Hepatocyte (in vitro differentiated cells): ENCODE measurements around the gene SUPT4H1. TPM values are rescaled to one million over a fixed set of nuclear protein-coding genes. Genes with fewer than 3 reads are reported as not detected.

ENCODE experiments used
- DNase-seq: peaks from one replicate; pipeline ENCODE4 v3.0.0-alpha.2; 2016; ENCODE audit warnings: low spot score
- H2AFZ ChIP-seq: fragments of 200-600 bp; sonication (generic); 2 replicates; pipeline ENCODE4 v1.6.0; 2016; ENCODE audit warnings: antibody characterized with exemption, mild to moderate bottlenecking
- H3K27ac ChIP-seq: fragments of 200-600 bp; sonication (generic); 2 replicates; pipeline ENCODE4 v1.5.1; 2016; ENCODE audit warnings: mild to moderate bottlenecking
- H3K27me3 ChIP-seq: fragments of 200-600 bp; sonication (generic); 2 replicates; pipeline ENCODE4 v1.6.1; 2016
- H3K36me3 ChIP-seq: fragments of 200-600 bp; sonication (generic); replicated peaks from 2 replicates; pipeline ENCODE4 v1.5.1; 2016; ENCODE audit warnings: low read depth; ENCODE audit not compliant: insufficient read depth
- H3K4me1 ChIP-seq: fragments of 200-600 bp; sonication (generic); 2 replicates; pipeline ENCODE4 v1.5.1; 2016; ENCODE audit warnings: mild to moderate bottlenecking, moderate library complexity; ENCODE audit not compliant: insufficient read depth
- H3K4me2 ChIP-seq: fragments of 200-600 bp; sonication (generic); 2 replicates; pipeline ENCODE4 v1.6.0; 2016
- H3K4me3 ChIP-seq: fragments of 200-600 bp; sonication (generic); 2 replicates; pipeline ENCODE4 v1.5.1; 2016; ENCODE audit warnings: mild to moderate bottlenecking
- H3K79me2 ChIP-seq: fragments of 200-600 bp; sonication (generic); 2 replicates; pipeline ENCODE4 v1.6.0; 2017; ENCODE audit warnings: mild to moderate bottlenecking
- H3K9me2 ChIP-seq: fragments of 200-600 bp; sonication (generic); replicated peaks from 2 replicates; pipeline ENCODE4 v1.6.0; 2017; ENCODE audit warnings: mild to moderate bottlenecking; ENCODE audit not compliant: insufficient read depth
- H3K9me3 ChIP-seq: fragments of 200-600 bp; sonication (generic); 2 replicates; pipeline ENCODE4 v1.5.1; 2016; ENCODE audit warnings: low read depth, mild to moderate bottlenecking
- H4K20me1 ChIP-seq: fragments of 200-600 bp; sonication (generic); 2 replicates; pipeline ENCODE4 v1.6.0; 2016; ENCODE audit warnings: mild to moderate bottlenecking; ENCODE audit not compliant: insufficient read depth, poor library complexity, severe bottlenecking
- CTCF ChIP-seq: fragments of 200-600 bp; sonication (generic); IDR thresholded peaks from 2 replicates; pipeline ENCODE4 v1.5.1; 2016; ENCODE audit warnings: antibody characterized with exemption, mild to moderate bottlenecking; ENCODE audit not compliant: poor library complexity
- EZH2 ChIP-seq: fragments of 200-600 bp; sonication (generic); IDR thresholded peaks from 2 replicates; pipeline ENCODE4 v1.6.1; 2016; ENCODE audit warnings: antibody characterized with exemption, mild to moderate bottlenecking, borderline replicate concordance
- EZH2phosphoT487 ChIP-seq: fragments of 200-600 bp; sonication (generic); IDR thresholded peaks from one replicate; pipeline ENCODE4 v1.6.1; 2018; ENCODE audit warnings: antibody characterized with exemption, mild to moderate bottlenecking, low read depth, moderate library complexity; ENCODE audit not compliant: unreplicated experiment, severe bottlenecking
- WGBS: methylation state at CpG from one replicate; pipeline ENCODE4 v1.1.6; 2016; ENCODE audit warnings: low lambda C conversion rate; ENCODE audit errors: missing lambda C conversion rate; 5-methylcytosine and 5-hydroxymethylcytosine counted together
- polyA plus RNA-seq: library from polyadenylated mRNA; unstranded; fragments of >200 nt; fragmentation: Nextera tagmentation; extraction: Ambion mirVana; gene quantifications from 2 replicates; pipeline ENCODE4 v1.2.1, GENCODE V29; 2016
- total RNA-seq: library from RNA; depleted of rRNA; stranded (reverse); fragments of >200 nt; gene quantifications from 2 replicates; pipeline ENCODE4 v1.2.3, GENCODE V29; 2014

Gene SUPT4H1
- total and polyA plus RNA-seq, 2 experiments from 2014 or later = 54.5 to 108 TPM

GRCh38 chr17:58385359-58385899, 33.4 kb upstream of the SUPT4H1 start:
- Histone ChIP-seq H3K9me2 (no peaks in the 10 kb centered on the region), H3K4me3 (no peak overlapping the region), H3K4me1 (peaks cover 74% of the 10 kb centered on the region), H2AFZ (no peak overlapping the region), H3K9me3 (no peaks in the 10 kb centered on the region), H3K4me2 (no peak overlapping the region), H4K20me1 (no peaks in the 10 kb centered on the region), H3K27me3 (no peaks in the 10 kb centered on the region), H3K36me3 (no peaks in the 10 kb centered on the region), H3K79me2 (peaks cover 84% of the 10 kb centered on the region), H3K27ac (no peak overlapping the region)
- 77% methylated on average over 4 of the region's 4 CpGs for WGBS
- no peak for DNase-seq
- TF ChIP-seq CTCF (no peak), EZH2 (no peak), EZH2phosphoT487 (no peak)

GRCh38 chr17:58384897-58385296, 32.9 kb upstream of the SUPT4H1 start:
- H3K36me3 ChIP-seq = no peaks in the 10 kb centered on the region
- no peak for DNase-seq
- H4K20me1 ChIP-seq = no peaks in the 10 kb centered on the region
- no peak overlapping the region for H3K4me2 ChIP-seq
- H3K27ac ChIP-seq = peak overlapping the region; percentile 87
- H3K9me2 ChIP-seq = no peaks in the 10 kb centered on the region
- H3K79me2 ChIP-seq = peaks cover 84% of the 10 kb centered on the region
- H3K9me3 ChIP-seq = no peaks in the 10 kb centered on the region
- no peaks in the 10 kb centered on the region for H3K27me3 ChIP-seq
- H3K4me3 ChIP-seq = no peak overlapping the region
- H3K4me1 ChIP-seq = peaks cover 74% of the 10 kb centered on the region
- WGBS = 88% methylated on average over 3 of the region's 3 CpGs
- no peak for TF ChIP-seq EZH2
- no peak for TF ChIP-seq EZH2phosphoT487
- no peak for TF ChIP-seq CTCF
- no peak overlapping the region for H2AFZ ChIP-seq

- H3K4me1 ChIP-seq = peaks cover 75% of the 10 kb centered on the region
These were observed 32.0 kb upstream of the SUPT4H1 start for GRCh38 chr17:58383892-58384462.

More at GRCh38 chr17:58383892-58384462, 32.0 kb upstream of the SUPT4H1 start:
- Histone ChIP-seq H4K20me1 (no peaks in the 10 kb centered on the region), H3K9me2 (no peaks in the 10 kb centered on the region), H3K36me3 (no peaks in the 10 kb centered on the region), H3K9me3 (no peaks in the 10 kb centered on the region), H3K27me3 (no peaks in the 10 kb centered on the region), H3K79me2 (peaks cover 84% of the 10 kb centered on the region), H3K4me3 (no peak overlapping the region), H3K4me2 (no peak overlapping the region), H3K27ac (peak overlapping the region; percentile 87), H2AFZ (no peak overlapping the region)
- TF ChIP-seq EZH2 (no peak), EZH2phosphoT487 (no peak), CTCF (no peak)
- DNase-seq = no peak
- 68% methylated on average over 4 of the region's 4 CpGs for WGBS
